CD4-positive, alpha-beta T cell treated with Interleukin-15 for 1 hour (primary cell): ENCODE measurements around the gene SMCHD1.
"Not testable (repeated sequence)": the region's sequence is repeated elsewhere in the genome, so short reads cannot be mapped to it uniquely, and the experiment has no call there.

ENCODE experiments used
- DNase-seq: peaks from one replicate; pipeline ENCODE4 v3.0.0-alpha.2; 2020

Gene SMCHD1

DNA sequence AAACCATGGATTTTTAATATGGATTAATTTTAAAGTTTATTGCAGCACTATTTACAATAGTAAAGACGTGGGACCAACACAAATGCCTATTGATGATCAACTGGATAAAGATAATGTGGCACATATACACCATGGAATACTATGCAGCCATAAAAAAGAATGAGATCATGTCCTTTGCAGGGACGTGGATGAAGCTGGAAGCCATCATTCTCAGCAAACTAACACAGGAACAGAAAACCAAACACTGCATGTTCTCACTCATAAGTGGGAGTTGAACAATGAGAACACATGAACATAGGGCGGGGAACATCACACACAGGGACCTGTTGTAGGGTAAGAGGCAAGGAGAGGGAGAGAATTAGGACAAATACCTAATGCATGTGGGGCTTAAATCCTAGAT, 5.3 kb downstream of the SMCHD1 start:
- DNase-seq: not testable (repeated sequence)

GRCh38 chr18:2662288-2662687, 6.8 kb downstream of the SMCHD1 start:
- DNase-seq: not testable (repeated sequence)

DNA sequence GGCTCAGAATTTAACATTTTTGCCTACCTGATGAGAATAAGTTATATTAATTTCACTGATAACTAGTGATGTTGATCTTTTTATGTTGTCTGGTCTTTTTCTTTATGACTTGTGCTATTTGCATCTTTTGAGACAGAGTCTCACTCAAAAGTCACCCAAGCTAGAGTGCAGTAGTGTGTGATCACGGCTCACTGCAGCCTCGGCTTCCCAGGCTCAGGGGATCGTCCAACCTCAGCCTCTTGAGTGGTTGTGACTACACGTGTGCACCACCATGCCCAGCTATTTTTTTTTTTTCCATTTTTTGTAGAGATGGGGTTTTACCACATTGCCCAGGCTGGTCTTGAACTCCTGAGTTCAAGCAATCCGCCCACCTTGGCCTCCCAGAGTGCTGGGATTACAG, 7.5 kb downstream of the SMCHD1 start:
- DNase-seq: no peak

DNA sequence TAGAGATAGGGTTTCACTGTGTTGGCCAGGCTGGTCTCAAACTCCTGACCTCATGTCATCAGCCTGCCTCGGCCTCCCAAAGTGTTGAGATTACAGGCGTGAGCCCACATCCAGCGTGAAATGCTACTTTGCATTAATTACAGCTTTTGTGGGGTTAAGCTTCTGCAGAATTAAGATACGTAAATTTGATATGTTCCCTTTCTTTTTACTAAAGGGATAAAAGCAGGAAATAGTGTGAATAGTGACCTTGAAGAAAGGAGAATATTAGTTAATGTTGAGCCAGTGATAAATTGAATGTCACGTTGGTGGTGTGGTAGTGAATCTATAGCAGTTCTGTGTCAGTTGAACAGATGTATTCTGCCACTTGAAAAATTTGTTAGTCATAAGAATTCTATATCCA, 16.9 kb downstream of the SMCHD1 start:
- DNase-seq: no peak

DNA sequence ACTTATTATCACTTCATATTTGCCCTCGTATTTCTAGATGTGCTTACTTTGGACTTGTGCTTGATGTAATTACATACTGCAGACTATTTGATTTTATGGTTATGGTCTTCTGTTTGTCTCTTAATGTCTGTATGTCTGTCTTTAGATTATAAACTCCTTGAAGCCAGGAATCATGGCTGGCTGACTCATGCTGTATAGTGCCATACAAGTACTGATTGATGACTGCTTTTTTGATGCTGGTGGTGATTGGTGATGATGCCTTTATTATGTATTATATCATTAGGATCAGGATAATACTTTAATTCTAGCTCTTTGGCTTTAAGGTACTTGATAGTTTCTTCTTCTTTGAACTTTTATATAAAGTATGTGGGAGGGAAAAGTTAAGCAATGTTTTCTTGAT, 17.3 kb downstream of the SMCHD1 start:
- no peak for DNase-seq

DNA sequence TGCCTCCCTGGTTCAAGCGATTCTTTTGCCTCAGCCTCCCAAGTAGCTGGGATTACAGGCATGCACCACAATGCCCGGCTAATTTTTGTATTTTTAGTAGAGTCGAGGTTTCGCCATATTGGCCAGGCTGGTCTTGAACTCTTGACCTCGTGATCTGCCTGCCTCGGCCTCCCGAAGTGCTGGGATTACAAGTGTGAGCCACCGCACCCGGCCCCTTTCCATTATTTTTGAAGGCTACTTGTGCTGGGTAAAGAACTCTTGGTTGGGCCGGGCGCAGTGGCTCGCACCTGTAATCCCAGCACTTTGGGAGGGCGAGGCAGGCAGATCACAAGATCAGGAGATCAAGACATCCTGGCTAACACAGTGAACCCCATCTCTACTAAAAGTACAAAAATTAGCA, 23.4 kb downstream of the SMCHD1 start:
- not testable (repeated sequence) for DNase-seq

DNA sequence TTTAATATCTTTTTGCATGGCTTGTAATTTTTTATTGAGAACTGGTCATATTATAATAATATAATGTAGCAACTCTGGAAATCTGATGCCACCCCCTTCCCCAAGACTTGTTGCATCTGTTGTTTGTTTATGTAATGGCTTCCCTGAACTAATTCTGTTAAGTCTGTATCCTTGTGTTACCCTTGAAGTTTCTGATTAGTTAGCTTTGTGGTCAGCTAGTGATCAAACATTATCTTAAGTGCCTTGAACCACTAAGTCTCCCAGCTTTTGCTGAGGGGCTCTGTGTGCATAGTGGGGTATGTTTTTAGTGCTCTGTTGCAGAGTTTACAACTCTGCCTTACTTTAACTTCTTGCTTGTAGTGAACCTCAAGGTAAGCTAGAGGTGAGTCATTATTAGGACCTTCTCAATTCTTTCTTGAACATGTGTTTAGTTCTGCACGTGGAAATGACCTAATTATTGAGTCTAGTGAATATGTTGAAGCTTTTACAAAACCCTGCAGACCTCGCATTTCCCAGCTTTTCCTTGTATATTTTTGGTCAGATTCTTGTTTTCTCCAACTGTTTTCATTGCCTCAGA, 24.8 kb downstream of the SMCHD1 start:
- no peak for DNase-seq

GRCh38 chr18:2681993-2682603, 26.6 kb downstream of the SMCHD1 start:
- DNase-seq: no peak

DNA sequence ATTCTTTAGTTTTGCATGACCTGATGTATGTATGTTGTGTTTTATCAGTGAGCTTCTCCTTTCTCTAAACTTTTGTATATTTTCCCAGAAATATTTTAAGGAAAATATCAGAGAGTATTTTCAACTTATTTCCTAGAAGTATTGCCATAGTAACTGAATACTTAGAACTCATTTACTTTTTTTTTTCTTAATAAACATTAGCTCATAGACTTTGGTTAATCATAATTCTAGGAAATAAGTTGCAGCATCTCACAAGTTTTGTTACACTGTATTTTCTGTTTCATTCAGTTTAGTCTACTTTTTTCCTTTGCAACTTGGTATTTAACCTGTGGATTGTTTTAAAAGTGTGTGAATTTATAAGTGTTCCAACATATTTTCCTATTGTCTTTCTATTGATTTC, 27.5 kb downstream of the SMCHD1 start:
- no peak for DNase-seq

GRCh38 chr18:2686349-2686968, 30.9 kb downstream of the SMCHD1 start:
- DNase-seq: no peak

- DNase-seq: no peak
Measured at GRCh38 chr18:2687390-2688001, 32.0 kb downstream of the SMCHD1 start.

DNA sequence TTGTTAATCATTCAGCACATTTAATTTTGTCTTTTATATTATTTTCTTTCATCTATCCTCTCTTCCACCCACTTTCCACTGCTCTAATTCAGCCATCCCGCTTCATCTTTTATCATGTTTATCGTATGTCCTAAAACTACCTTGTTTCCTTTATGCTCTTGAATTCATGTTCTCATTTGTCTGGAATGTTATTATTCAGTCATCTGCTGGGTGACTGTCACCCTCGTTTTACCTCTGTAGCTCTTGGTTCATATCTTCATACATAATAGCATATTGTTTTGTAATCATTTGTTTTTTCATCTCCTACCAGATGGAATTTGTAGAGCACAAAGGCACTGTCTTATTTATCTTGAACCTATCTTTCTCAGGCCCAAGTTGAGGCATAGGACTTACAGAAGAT, 37.0 kb downstream of the SMCHD1 start:
- no peak for DNase-seq

GRCh38 chr18:2697184-2697583, 41.7 kb downstream of the SMCHD1 start:
- no peak for DNase-seq

GRCh38 chr18:2699001-2699400, 43.5 kb downstream of the SMCHD1 start:
- no peak for DNase-seq

- no peak for DNase-seq
Measured at GRCh38 chr18:2704541-2704940, 49.0 kb downstream of the SMCHD1 start.

DNA sequence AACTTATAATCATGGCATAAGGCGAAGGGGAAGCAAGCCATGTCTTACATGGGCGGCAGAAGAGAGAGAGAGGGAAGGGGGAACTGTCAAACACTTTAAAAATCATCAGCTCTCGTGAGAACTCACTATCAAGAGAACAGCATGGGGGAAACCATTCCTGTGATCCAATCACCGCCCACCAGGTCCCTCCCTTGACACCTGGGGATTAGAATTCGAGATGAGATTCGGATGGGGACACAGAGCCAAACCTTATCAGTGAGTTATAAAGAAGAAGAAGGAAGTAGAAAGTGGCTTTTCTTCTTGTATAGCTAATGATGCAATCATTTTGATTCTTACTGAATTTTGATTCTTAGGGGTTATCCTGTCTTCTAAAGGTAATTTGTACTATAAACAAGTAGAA, 51.4 kb downstream of the SMCHD1 start:
- DNase-seq: no peak

DNA sequence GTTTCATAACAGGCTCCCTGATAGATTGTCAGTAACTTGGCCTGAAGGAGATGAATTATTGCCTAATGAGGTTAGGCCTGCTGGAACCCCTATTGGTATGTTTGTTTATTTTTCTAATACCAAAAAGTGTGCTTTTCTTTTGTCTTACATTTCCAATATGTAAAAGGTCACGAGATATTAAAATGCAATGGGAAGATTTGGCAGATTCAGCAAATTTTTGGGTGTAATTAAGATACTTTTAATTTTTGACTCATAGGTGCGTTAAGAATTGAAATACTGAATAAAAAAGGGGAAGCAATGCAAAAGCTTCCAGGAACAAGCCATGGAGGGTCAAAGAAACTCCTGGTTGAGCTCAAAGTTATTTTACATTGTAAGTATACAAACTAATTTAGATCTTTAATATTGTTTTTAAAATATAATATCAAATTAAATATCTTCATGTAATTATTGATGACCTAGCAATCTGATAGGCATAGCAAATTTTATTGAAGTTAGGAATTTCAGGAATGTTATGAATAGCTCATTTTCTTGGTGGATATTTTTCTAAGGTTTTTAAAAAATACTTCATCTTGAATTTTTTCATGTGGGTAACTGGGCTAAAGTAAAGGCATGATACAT, 52.1 kb downstream of the SMCHD1 start:
- no peak for DNase-seq

GRCh38 chr18:2709316-2709715, 53.8 kb downstream of the SMCHD1 start:
- no peak for DNase-seq

DNA sequence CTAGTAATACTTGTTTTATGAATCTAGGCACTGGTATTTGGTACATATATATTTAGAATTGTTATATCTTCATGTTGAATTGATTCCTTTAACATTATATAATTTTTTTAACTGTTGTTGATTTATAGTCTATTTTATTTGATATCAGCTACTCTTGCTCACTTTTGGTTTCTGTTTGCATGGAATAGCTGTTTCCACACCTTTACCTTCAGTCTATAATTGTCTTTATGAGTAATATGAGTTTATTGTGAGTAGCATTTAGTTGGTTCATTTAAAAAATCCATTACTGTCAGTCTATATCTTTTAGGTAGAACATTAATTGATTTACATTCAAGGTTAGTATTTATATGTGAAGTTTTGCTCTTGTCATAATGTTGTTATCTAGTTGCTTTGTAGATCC, 58.6 kb downstream of the SMCHD1 start:
- DNase-seq: no peak

DNA sequence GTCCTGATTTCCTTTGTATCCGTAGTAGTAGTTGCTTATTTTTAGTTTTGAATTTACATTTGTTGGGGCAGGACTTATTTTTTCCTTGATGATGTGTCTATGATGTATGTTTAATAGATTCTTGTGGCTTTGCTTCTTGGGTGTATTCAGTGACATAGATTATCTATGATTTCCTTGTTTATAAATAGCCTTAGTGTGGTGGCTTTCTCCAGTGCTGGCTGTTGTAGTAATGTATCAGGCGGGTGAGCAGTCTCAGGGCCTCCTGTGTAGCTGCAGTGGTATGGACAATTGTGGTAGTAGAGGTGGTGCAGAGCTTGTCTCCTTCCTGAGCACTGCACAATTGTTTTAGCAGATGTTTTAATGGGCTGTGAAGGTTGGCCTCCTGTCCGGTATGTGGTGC, 60.5 kb downstream of the SMCHD1 start:
- no peak for DNase-seq

DNA sequence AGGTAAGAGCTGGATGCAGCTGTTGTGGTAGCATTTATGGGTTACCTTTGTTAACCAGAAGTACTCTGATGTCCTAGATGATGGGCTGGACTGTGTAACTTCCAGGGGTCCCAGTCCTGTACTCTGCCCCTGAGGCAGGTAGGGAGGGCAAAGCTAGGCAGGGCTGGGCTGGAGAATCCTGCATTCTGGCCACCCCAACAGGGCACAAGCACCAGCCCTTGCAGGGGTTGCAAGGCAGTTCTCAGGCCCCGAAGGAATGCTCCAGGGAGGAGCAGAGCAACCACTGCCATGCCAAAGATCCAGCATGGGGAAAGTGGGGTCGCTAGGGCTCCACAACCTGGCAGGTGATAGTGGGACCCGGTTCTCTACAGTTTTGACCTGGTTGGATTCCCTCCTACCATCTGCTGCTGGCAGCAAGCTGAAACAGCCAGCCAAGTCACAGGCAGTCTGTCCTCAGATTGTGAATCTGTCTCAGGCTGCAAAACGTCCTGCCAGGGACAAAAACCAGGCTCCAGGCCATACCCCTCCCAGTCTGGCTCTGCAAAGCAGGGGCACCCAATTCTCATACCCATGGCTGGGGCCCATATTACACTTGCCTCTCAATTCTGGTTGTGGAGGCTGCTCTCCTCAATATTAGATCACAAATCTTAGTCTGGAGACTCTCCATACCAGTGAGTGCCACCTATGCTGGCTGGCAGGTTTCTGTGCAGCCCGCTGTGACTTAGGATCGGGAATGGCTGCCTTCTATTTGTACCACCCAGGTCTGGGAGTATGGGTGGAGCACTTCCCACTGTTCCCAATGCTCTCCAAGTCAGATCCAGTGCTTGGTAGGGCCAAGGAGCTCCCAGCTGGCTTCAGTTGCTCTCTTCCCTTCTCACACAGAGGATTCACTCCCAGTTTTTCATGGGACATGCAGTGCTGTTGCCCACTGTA, 61.1 kb downstream of the SMCHD1 start:
- no peak for DNase-seq

DNA sequence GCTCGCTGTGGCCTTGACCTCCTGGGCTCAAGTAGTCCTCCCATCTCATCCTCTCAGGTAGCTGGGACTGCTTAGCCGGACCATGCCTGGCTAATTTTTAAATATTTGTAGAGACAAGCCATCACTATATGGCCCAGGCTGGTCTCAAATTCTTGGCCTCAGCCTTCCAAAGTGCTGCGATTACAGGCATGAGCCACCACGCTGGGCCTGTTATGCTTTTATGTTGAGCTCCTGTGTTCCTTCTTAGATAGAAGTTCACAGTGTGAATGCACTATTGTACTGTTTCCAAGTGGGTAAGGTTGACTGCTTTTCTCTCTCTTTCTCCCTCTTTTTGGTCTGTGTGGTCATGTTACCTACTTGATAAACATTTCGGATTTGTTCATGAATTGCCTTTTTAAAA, 61.9 kb downstream of the SMCHD1 start:
- no peak for DNase-seq

GRCh38 chr18:2719040-2719439, 63.5 kb downstream of the SMCHD1 start:
- DNase-seq: no peak
